Ammon's horn (tissue), 1 donor: ENCODE data around the gene BFSP1.

Experiments used
- DNase-seq: peaks from one replicate; pipeline ENCODE4 v3.0.0-alpha.2; 2016; ENCODE audit warnings: low spot score

Gene BFSP1

GRCh38 chr20:17495826-17496225 lies 35.4 kb downstream of the BFSP1 start:
- no peak for DNase-seq

GRCh38 chr20:17494201-17494600 lies 37.0 kb downstream of the BFSP1 start:
- DNase-seq = no peak

GRCh38 chr20:17493173-17493572 lies 38.0 kb downstream of the BFSP1 start:
- no peak for DNase-seq

GRCh38 chr20:17491488-17491887 lies 39.7 kb downstream of the BFSP1 start:
- DNase-seq = no peak

- no peak for DNase-seq
These were observed 40.1 kb downstream of the BFSP1 start for GRCh38 chr20:17491041-17491440.

GRCh38 chr20:17490501-17490900 lies 40.7 kb downstream of the BFSP1 start:
- DNase-seq = no peak

GRCh38 chr20:17488916-17489600 lies 42.1 kb downstream of the BFSP1 start:
- no peak for DNase-seq

GRCh38 chr20:17485017-17485416 lies 46.2 kb downstream of the BFSP1 start:
- no peak for DNase-seq

GRCh38 chr20:17482536-17482935 lies 48.6 kb downstream of the BFSP1 start:
- DNase-seq = no peak

- no peak for DNase-seq
These were observed 49.5 kb downstream of the BFSP1 start for GRCh38 chr20:17481661-17482060.

- DNase-seq = no peak
These were observed 50.5 kb downstream of the BFSP1 start for GRCh38 chr20:17480696-17481095.

GRCh38 chr20:17479063-17479657 lies 52.0 kb downstream of the BFSP1 start:
- DNase-seq = no peak

- no peak for DNase-seq
These were observed 57.5 kb downstream of the BFSP1 start for GRCh38 chr20:17473659-17474058.

GRCh38 chr20:17471606-17472187 lies 59.5 kb downstream of the BFSP1 start:
- DNase-seq = no peak

GRCh38 chr20:17470973-17471372 lies 60.2 kb downstream of the BFSP1 start:
- no peak for DNase-seq

GRCh38 chr20:17470521-17470920 lies 60.7 kb downstream of the BFSP1 start:
- DNase-seq = no peak

GRCh38 chr20:17469246-17470030 lies 61.7 kb downstream of the BFSP1 start:
- DNase-seq = no peak

GRCh38 chr20:17468073-17468840 lies 62.9 kb downstream of the BFSP1 start:
- DNase-seq = no peak

- DNase-seq = no peak
These were observed 64.0 kb downstream of the BFSP1 start for GRCh38 chr20:17467120-17467655.

GRCh38 chr20:17466641-17467040 lies 64.5 kb downstream of the BFSP1 start:
- DNase-seq = no peak

GRCh38 chr20:17465236-17465635 lies 65.9 kb downstream of the BFSP1 start:
- DNase-seq = no peak

- DNase-seq = no peak
These were observed 67.5 kb downstream of the BFSP1 start for GRCh38 chr20:17463711-17464110.
